Loucy (cell line): ENCODE measurements around the gene TTC21B.

ENCODE experiments used
- H2AFZ ChIP-seq: fragments of 200-600 bp; sonication (generic); 2 replicates; pipeline ENCODE4 v1.6.0; 2016; ENCODE audit warnings: antibody characterized with exemption, mild to moderate bottlenecking, low read length, moderate library complexity
- H3F3A ChIP-seq: fragments of 200-600 bp; 2 replicates; pipeline ENCODE4 v1.6.0; 2016; ENCODE audit warnings: antibody characterized with exemption, low read depth, mild to moderate bottlenecking
- H3K27me3 ChIP-seq: fragments of 200-600 bp; sonication (generic); 2 replicates; pipeline ENCODE4 v1.6.1; 2014; ENCODE audit warnings: low read length, mild to moderate bottlenecking; ENCODE audit not compliant: insufficient read depth, poor library complexity, severe bottlenecking
- H3K36me3 ChIP-seq: fragments of 200-600 bp; sonication (generic); 2 replicates; pipeline ENCODE4 v1.6.1; 2016; ENCODE audit warnings: low read length; ENCODE audit not compliant: insufficient read depth
- H3K4me1 ChIP-seq: fragments of 200-600 bp; sonication (generic); 2 replicates; pipeline ENCODE4 v1.5.1; 2014; ENCODE audit warnings: low read length, mild to moderate bottlenecking; ENCODE audit not compliant: insufficient read depth, poor library complexity, severe bottlenecking
- H3K4me2 ChIP-seq: fragments of 200-600 bp; sonication (generic); 2 replicates; pipeline ENCODE4 v1.6.0; 2014; ENCODE audit warnings: antibody characterized with exemption, low read length, low read depth, mild to moderate bottlenecking; ENCODE audit not compliant: poor library complexity, severe bottlenecking
- H3K4me3 ChIP-seq: fragments of 200-600 bp; sonication (generic); 2 replicates; pipeline ENCODE4 v1.5.1; 2014; ENCODE audit warnings: low read length, mild to moderate bottlenecking, mixed read lengths; ENCODE audit not compliant: poor library complexity, severe bottlenecking
- H3K79me2 ChIP-seq: fragments of 200-600 bp; sonication (generic); 2 replicates; pipeline ENCODE4 v1.6.1; 2014; ENCODE audit warnings: low read length; ENCODE audit not compliant: insufficient read depth
- H3K9ac ChIP-seq: fragments of 200-600 bp; sonication (generic); 2 replicates; pipeline ENCODE4 v1.6.0; 2014; ENCODE audit warnings: mild to moderate bottlenecking, low read depth, low read length, moderate library complexity; ENCODE audit not compliant: poor library complexity, severe bottlenecking
- H3K9me2 ChIP-seq: fragments of 200-600 bp; sonication (generic); replicated peaks from 2 replicates; pipeline ENCODE4 v1.6.1; 2016; ENCODE audit warnings: low read depth, low read length, mixed read lengths
- H3K9me3 ChIP-seq: fragments of 200-600 bp; sonication (generic); 2 replicates; pipeline ENCODE4 v1.6.1; 2014; ENCODE audit warnings: mild to moderate bottlenecking, antibody characterized with exemption, low read length, low read depth; ENCODE audit not compliant: insufficient read depth
- H4K20me1 ChIP-seq: fragments of 200-600 bp; sonication (generic); 2 replicates; pipeline ENCODE4 v1.6.0; 2014; ENCODE audit warnings: antibody characterized with exemption, low read length, mild to moderate bottlenecking; ENCODE audit not compliant: insufficient read depth, poor library complexity, severe bottlenecking
- EZH2phosphoT487 ChIP-seq: fragments of 200-600 bp; IDR thresholded peaks from 2 replicates; pipeline ENCODE4 v1.6.1; 2018; ENCODE audit warnings: antibody characterized with exemption, mild to moderate bottlenecking, moderate library complexity, borderline replicate concordance
- TF ChIP-seq, protein P1 (sequence below): fragments of 200-600 bp; sonication (generic); conservative IDR thresholded peaks from 2 replicates; pipeline ENCODE4 v1.5.1; 2014; ENCODE audit warnings: mild to moderate bottlenecking, antibody characterized with exemption, low read length

The TTC21B gene

DNA sequence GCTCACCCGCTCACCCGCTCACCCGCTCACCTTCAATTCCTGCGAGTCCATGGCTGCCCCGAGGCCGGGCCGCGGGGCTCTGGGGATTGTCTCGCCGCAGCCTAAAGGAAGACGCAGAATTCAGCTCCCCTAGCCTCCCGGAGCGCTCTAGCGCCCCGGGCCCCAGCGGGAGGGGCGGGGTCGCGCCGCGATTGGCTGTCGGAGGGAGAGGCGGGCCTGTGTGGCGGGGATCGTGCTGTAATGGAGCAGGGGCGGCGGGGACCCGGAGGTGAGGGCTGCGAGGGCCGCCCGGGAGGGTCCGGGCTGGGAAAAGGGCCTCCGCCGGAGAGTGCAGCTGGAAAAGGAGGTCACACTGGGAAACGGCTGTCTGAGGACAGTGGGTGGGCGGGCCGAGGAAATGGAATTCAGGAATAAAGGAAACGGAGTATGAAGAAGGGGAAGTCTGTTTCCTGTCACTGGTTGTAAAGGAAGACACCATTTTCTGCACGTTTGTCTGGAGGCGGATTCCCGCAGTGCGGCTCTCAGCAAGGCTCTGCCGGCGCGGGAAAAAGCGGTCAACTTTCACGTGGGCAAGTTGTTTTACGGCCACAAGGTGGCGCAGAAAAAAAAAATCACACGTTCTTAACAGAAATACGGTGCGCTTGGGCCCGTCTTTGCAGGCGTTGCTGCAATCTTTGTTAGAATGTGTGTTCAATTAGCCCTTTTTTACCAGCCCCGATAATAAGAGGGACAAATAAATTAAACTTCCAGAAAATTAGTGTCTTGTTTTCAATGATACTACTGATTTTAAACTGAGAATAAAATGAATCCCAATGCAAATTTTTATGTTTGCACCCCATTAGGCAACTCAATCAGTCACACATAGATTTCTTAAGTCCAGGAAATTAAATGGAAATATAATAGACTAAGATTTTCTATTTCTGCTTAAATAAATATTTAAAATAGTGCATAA, at the start of gene TTC21B:
Gene TTC21B (minus strand): TSS at position 122 of the 952 bp plus-strand sequence. CDS start 71 bp downstream, at position 51.
- TF ChIP-seq, protein P1, sequence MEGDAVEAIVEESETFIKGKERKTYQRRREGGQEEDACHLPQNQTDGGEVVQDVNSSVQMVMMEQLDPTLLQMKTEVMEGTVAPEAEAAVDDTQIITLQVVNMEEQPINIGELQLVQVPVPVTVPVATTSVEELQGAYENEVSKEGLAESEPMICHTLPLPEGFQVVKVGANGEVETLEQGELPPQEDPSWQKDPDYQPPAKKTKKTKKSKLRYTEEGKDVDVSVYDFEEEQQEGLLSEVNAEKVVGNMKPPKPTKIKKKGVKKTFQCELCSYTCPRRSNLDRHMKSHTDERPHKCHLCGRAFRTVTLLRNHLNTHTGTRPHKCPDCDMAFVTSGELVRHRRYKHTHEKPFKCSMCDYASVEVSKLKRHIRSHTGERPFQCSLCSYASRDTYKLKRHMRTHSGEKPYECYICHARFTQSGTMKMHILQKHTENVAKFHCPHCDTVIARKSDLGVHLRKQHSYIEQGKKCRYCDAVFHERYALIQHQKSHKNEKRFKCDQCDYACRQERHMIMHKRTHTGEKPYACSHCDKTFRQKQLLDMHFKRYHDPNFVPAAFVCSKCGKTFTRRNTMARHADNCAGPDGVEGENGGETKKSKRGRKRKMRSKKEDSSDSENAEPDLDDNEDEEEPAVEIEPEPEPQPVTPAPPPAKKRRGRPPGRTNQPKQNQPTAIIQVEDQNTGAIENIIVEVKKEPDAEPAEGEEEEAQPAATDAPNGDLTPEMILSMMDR = peak; percentile 79
- no peak for TF ChIP-seq EZH2phosphoT487
- H3K36me3 ChIP-seq = no peaks in the 10 kb centered on the region
- H3F3A ChIP-seq = no peaks in the 10 kb centered on the region
- peak within 1 kb of the TSS; percentile 90 for H2AFZ ChIP-seq
- peak within 1 kb of the TSS; percentile 93 for H3K4me3 ChIP-seq
- H3K4me2 ChIP-seq = peak within 1 kb of the TSS; percentile 86
- H3K4me1 ChIP-seq = peaks cover 45% of the 10 kb centered on the region
- H3K9ac ChIP-seq = peak within 1 kb of the TSS; percentile 94
- peaks cover 28% of the 10 kb centered on the region for H4K20me1 ChIP-seq
- H3K9me2 ChIP-seq = no peaks in the 10 kb centered on the region
- H3K9me3 ChIP-seq = no peaks in the 10 kb centered on the region
- peaks cover 45% of the 10 kb centered on the region for H3K79me2 ChIP-seq
- no peaks in the 10 kb centered on the region for H3K27me3 ChIP-seq

DNA sequence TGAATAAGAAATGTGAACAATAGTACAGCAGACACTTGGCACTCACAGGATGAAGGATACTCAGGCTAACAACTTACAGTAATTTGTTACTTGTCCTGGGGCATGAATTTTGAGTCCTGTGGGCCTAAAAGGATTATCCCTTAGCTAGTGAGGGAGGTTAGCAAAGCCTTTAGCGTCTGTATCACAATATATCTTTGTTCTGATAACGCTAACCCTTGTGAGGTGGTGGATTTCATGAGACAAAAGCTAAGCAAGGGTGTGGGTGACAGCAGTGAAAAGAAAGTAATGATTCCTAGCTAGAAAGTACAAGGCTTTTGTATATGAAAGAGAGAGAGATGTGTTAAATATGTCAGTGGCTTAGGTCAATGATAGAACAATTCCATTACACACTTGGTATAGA, 46.8 kb upstream of the TTC21B start:
- Histone ChIP-seq H3K9ac (no peak overlapping the region), H3K9me3 (no peaks in the 10 kb centered on the region), H3F3A (no peaks in the 10 kb centered on the region), H4K20me1 (no peaks in the 10 kb centered on the region), H3K79me2 (no peaks in the 10 kb centered on the region), H3K4me1 (no peaks in the 10 kb centered on the region), H3K9me2 (no peaks in the 10 kb centered on the region), H3K27me3 (no peaks in the 10 kb centered on the region), H3K4me3 (no peak overlapping the region), H2AFZ (no peak overlapping the region), H3K4me2 (no peak overlapping the region), H3K36me3 (no peaks in the 10 kb centered on the region)
- TF ChIP-seq, protein P1 = no peak
- TF ChIP-seq EZH2phosphoT487 = no peak

DNA sequence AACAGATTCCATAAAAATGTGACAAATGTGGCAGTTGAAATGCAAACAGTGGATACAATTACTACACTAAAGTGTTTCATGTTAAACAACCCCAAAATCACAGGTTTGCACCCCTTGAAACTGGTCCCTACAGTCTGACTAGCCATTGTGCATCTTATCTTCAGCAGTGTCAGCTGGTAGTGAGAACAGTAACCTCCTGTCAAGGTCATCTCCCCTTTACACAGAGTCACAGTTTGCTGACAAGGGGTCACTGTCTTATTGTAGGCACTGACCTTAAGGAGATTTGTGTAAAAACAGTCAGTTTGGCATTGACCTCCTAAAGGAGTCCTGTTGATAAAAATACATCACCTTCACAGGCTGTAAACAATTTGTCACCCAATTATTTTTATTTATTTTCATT, 37.3 kb upstream of the TTC21B start:
- Histone ChIP-seq H3K27me3 (no peaks in the 10 kb centered on the region), H4K20me1 (no peaks in the 10 kb centered on the region), H3K4me3 (no peak overlapping the region), H3K79me2 (no peaks in the 10 kb centered on the region), H3K36me3 (no peaks in the 10 kb centered on the region), H3K4me1 (no peaks in the 10 kb centered on the region), H3K9ac (no peak overlapping the region), H3K9me3 (no peaks in the 10 kb centered on the region), H3K4me2 (no peak overlapping the region), H3F3A (no peaks in the 10 kb centered on the region), H2AFZ (no peak overlapping the region), H3K9me2 (no peaks in the 10 kb centered on the region)
- no peak for TF ChIP-seq EZH2phosphoT487
- TF ChIP-seq, protein P1 = no peak
